Bronchial epithelial cell (primary cell): ENCODE results near the gene GLIS1. TPM values are rescaled to one million over a fixed set of nuclear protein-coding genes. Genes with fewer than 3 reads are reported as not detected.

ENCODE experiments used
- DNase-seq: peaks from one replicate; pipeline ENCODE4 v3.0.0-alpha.2; 2010; ENCODE audit warnings: low read depth
- FAIRE-seq: peaks from 2 replicates; lab custom pipeline; 2011; peaks lifted over from hg19 to GRCh38; lab: Jason Lieb, UNC
- H3K27me3 ChIP-seq: 2 replicates; pipeline ENCODE4 v1.5.1; 2011; ENCODE audit warnings: low read length; ENCODE audit not compliant: control insufficient read depth, insufficient read depth
- H3K36me3 ChIP-seq: 2 replicates; pipeline ENCODE4 v1.5.1; 2011; ENCODE audit warnings: low read length; ENCODE audit not compliant: control insufficient read depth, insufficient read depth
- H3K4me3 ChIP-seq: 2 replicates; pipeline ENCODE4 v1.5.1; 2011; ENCODE audit warnings: mild to moderate bottlenecking, low read depth, low read length, control low read depth
- CTCF ChIP-seq: IDR thresholded peaks from 2 replicates; pipeline ENCODE4 v1.5.1; 2011; ENCODE audit warnings: mild to moderate bottlenecking, moderate library complexity, low read length, control low read depth, inconsistent platforms; ENCODE audit not compliant: insufficient read depth, severe bottlenecking
- total RNA-seq: library from RNA; depleted of rRNA; stranded (reverse); fragments of >200 nt; gene quantifications from 2 replicates; pipeline ENCODE4 v1.2.1, GENCODE V29; 2014

GLIS1 gene
- total RNA-seq, 1 donor from 2014 or later: under 0.01 TPM

- Histone ChIP-seq H3K27me3 (peaks cover 4% of the 10 kb centered on the region), H3K36me3 (no peaks in the 10 kb centered on the region), H3K4me3 (no peak overlapping the region)
- TF ChIP-seq CTCF: no peak
- no peak for FAIRE-seq
- no peak for DNase-seq
Measured at GRCh38 chr1:53729456-53730223, 9.3 kb downstream of the GLIS1 start.

GRCh38 chr1:53728702-53729455, 10.1 kb downstream of the GLIS1 start:
- Histone ChIP-seq H3K36me3 (no peaks in the 10 kb centered on the region), H3K27me3 (peaks cover 4% of the 10 kb centered on the region), H3K4me3 (no peak overlapping the region)
- no peak for DNase-seq
- TF ChIP-seq CTCF: no peak
- FAIRE-seq: no peak

- TF ChIP-seq CTCF: no peak
- Histone ChIP-seq H3K36me3 (no peaks in the 10 kb centered on the region), H3K27me3 (peaks cover 4% of the 10 kb centered on the region), H3K4me3 (no peak overlapping the region)
- no peak for FAIRE-seq
- DNase-seq: no peak
Measured at GRCh38 chr1:53728196-53728595, 10.8 kb downstream of the GLIS1 start.

- DNase-seq (no peak), FAIRE-seq (no peak)
- Histone ChIP-seq H3K36me3 (no peaks in the 10 kb centered on the region), H3K27me3 (peaks cover 4% of the 10 kb centered on the region), H3K4me3 (no peak overlapping the region)
- TF ChIP-seq CTCF: no peak
Measured at GRCh38 chr1:53727461-53728092, 11.4 kb downstream of the GLIS1 start.

- peak; percentile 47 for FAIRE-seq
- Histone ChIP-seq H3K4me3 (no peak overlapping the region), H3K36me3 (no peaks in the 10 kb centered on the region), H3K27me3 (peaks cover 4% of the 10 kb centered on the region)
- DNase-seq: no peak
- TF ChIP-seq CTCF: no peak
Measured at GRCh38 chr1:53726009-53726600, 12.9 kb downstream of the GLIS1 start.
